Measurements from ENCODE around the gene EED.

- TF ChIP-seq, protein P1, sequence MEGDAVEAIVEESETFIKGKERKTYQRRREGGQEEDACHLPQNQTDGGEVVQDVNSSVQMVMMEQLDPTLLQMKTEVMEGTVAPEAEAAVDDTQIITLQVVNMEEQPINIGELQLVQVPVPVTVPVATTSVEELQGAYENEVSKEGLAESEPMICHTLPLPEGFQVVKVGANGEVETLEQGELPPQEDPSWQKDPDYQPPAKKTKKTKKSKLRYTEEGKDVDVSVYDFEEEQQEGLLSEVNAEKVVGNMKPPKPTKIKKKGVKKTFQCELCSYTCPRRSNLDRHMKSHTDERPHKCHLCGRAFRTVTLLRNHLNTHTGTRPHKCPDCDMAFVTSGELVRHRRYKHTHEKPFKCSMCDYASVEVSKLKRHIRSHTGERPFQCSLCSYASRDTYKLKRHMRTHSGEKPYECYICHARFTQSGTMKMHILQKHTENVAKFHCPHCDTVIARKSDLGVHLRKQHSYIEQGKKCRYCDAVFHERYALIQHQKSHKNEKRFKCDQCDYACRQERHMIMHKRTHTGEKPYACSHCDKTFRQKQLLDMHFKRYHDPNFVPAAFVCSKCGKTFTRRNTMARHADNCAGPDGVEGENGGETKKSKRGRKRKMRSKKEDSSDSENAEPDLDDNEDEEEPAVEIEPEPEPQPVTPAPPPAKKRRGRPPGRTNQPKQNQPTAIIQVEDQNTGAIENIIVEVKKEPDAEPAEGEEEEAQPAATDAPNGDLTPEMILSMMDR (IDR thresholded peaks at IDR 0.05; ENCODE audit: low read depth, low read length), result peak; percentile 63
- no peak for TF ChIP-seq EZH2phosphoT487 (IDR thresholded peaks at IDR 0.05; ENCODE audit: low read depth)
Measured at GRCh38 chr11:86205421-86206336, 38.9 kb upstream of the EED start.

All from OCI-LY3 (cell line).